KMS-11 (cell line): ENCODE results near the gene RASL10A.

Experiments used
- H2AFZ ChIP-seq: fragments of 200-600 bp; sonication (generic); 2 replicates; pipeline ENCODE4 v1.6.1; 2016; ENCODE audit warnings: antibody characterized with exemption, mixed run types, low read depth
- H3K27ac ChIP-seq: fragments of 200-600 bp; sonication (generic); 2 replicates; pipeline ENCODE4 v1.6.1; 2016; ENCODE audit warnings: mild to moderate bottlenecking, mixed run types
- H3K27me3 ChIP-seq: fragments of 200-600 bp; sonication (generic); 2 replicates; pipeline ENCODE4 v1.6.1; 2017; ENCODE audit warnings: mild to moderate bottlenecking, low read depth, mixed run types, moderate library complexity; ENCODE audit not compliant: insufficient read depth
- H3K36me3 ChIP-seq: fragments of 200-600 bp; sonication (generic); 2 replicates; pipeline ENCODE4 v1.6.1; 2017; ENCODE audit warnings: mild to moderate bottlenecking, mixed run types; ENCODE audit not compliant: insufficient read depth
- H3K4me1 ChIP-seq: fragments of 200-600 bp; sonication (generic); 2 replicates; pipeline ENCODE4 v1.6.1; 2016; ENCODE audit warnings: mild to moderate bottlenecking, low read depth, mixed run types; ENCODE audit not compliant: poor library complexity, severe bottlenecking
- H3K4me2 ChIP-seq: fragments of 200-600 bp; sonication (generic); 2 replicates; pipeline ENCODE4 v1.7.0; 2016; ENCODE audit warnings: mild to moderate bottlenecking, mixed run types
- H3K4me3 ChIP-seq: fragments of 200-600 bp; sonication (generic); IDR thresholded peaks from 2 replicates; pipeline ENCODE4 v1.6.1; 2017; ENCODE audit warnings: low read depth, low read length, mixed read lengths; ENCODE audit not compliant: insufficient read depth
- H3K79me2 ChIP-seq: fragments of 200-600 bp; sonication (generic); 2 replicates; pipeline ENCODE4 v1.6.1; 2016; ENCODE audit warnings: low read depth, mixed run types; ENCODE audit not compliant: insufficient read depth
- H3K9ac ChIP-seq: fragments of 200-600 bp; sonication (generic); 2 replicates; pipeline ENCODE4 v1.6.1; 2016; ENCODE audit warnings: mild to moderate bottlenecking, mixed run types
- H4K20me1 ChIP-seq: fragments of 200-600 bp; sonication (generic); 2 replicates; pipeline ENCODE4 v1.6.1; 2016; ENCODE audit warnings: mild to moderate bottlenecking, mixed run types; ENCODE audit not compliant: insufficient read depth
- CTCF ChIP-seq: fragments of 200-600 bp; sonication (generic); conservative IDR thresholded peaks from 2 replicates; pipeline ENCODE4 v1.6.1; 2017; ENCODE audit warnings: low read depth, mild to moderate bottlenecking, antibody characterized with exemption, low read length, moderate library complexity, mixed read lengths

The RASL10A gene

GRCh38 chr22:29291215-29291614, 24.3 kb downstream of the RASL10A start:
- Histone ChIP-seq H3K4me3 (no peak overlapping the region), H2AFZ (no peak overlapping the region), H3K27ac (no peak overlapping the region), H4K20me1 (peaks cover 20% of the 10 kb centered on the region), H3K36me3 (peaks cover 30% of the 10 kb centered on the region; the same call in 1 of the 2 replicates), H3K9ac (no peak overlapping the region), H3K79me2 (peaks cover 60% of the 10 kb centered on the region; the same call in 1 of the 2 replicates), H3K4me1 (peaks cover 12% of the 10 kb centered on the region), H3K27me3 (no peaks in the 10 kb centered on the region), H3K4me2 (no peak overlapping the region)
- no peak for TF ChIP-seq CTCF

GRCh38 chr22:29290061-29290460, 25.4 kb downstream of the RASL10A start:
- peaks cover 23% of the 10 kb centered on the region; the same call in 1 of the 2 replicates for H3K36me3 ChIP-seq
- peaks cover 63% of the 10 kb centered on the region; the same call in 1 of the 2 replicates for H3K79me2 ChIP-seq
- no peak overlapping the region for H3K4me3 ChIP-seq
- no peak overlapping the region for H3K9ac ChIP-seq
- H3K4me1 ChIP-seq = peaks cover 12% of the 10 kb centered on the region
- no peak for TF ChIP-seq CTCF
- no peaks in the 10 kb centered on the region for H3K27me3 ChIP-seq
- H2AFZ ChIP-seq = no peak overlapping the region
- H3K27ac ChIP-seq = no peak overlapping the region
- H4K20me1 ChIP-seq = peaks cover 20% of the 10 kb centered on the region
- H3K4me2 ChIP-seq = no peak overlapping the region

- Histone ChIP-seq H3K36me3 (peaks cover 17% of the 10 kb centered on the region; the same call in 1 of the 2 replicates), H3K27ac (no peak overlapping the region), H3K4me3 (no peak overlapping the region), H2AFZ (no peak overlapping the region), H3K9ac (no peak overlapping the region), H3K4me2 (no peak overlapping the region), H4K20me1 (peaks cover 20% of the 10 kb centered on the region), H3K4me1 (peaks cover 12% of the 10 kb centered on the region), H3K79me2 (peaks cover 74% of the 10 kb centered on the region; the same call in 1 of the 2 replicates), H3K27me3 (no peaks in the 10 kb centered on the region)
- TF ChIP-seq CTCF = no peak
These were observed 26.7 kb downstream of the RASL10A start for GRCh38 chr22:29288837-29289236.

- no peak for TF ChIP-seq CTCF
- no peak overlapping the region for H3K4me2 ChIP-seq
- no peak overlapping the region for H2AFZ ChIP-seq
- no peak overlapping the region for H3K4me3 ChIP-seq
- H3K27ac ChIP-seq = no peak overlapping the region
- peaks cover 24% of the 10 kb centered on the region for H4K20me1 ChIP-seq
- H3K36me3 ChIP-seq = peaks cover 20% of the 10 kb centered on the region; the same call in 1 of the 2 replicates
- peaks cover 97% of the 10 kb centered on the region for H3K79me2 ChIP-seq
- H3K9ac ChIP-seq = no peak overlapping the region
- no peaks in the 10 kb centered on the region for H3K27me3 ChIP-seq
- peaks cover 12% of the 10 kb centered on the region for H3K4me1 ChIP-seq
These were observed 31.3 kb downstream of the RASL10A start for GRCh38 chr22:29284196-29284595.
